WTC11 (cell line): ENCODE results near the gene P2RY6. TPM values are rescaled to one million over a fixed set of nuclear protein-coding genes. Genes with fewer than 3 reads are reported as not detected.

Source experiments
- ATAC-seq: fragments of 200-7000 bp; cut with Tn5 transposase; 2 replicates; pipeline ENCODE4 v1.10.0; 2021; ENCODE audit warnings: mild to moderate bottlenecking, moderate library complexity
- CTCF ChIA-PET: fragments of 300-600 bp; sonication (Branson Sonifier 250); formaldehyde crosslinking; loops from one replicate; lab custom pipeline; 2021; ENCODE audit warnings: antibody characterized with exemption; lab: Charles Lee
- POLR2A ChIA-PET: fragments of 350-600 bp; sonication (Branson Sonifier 250); formaldehyde crosslinking; loops from one replicate; lab custom pipeline; 2021; ENCODE audit warnings: antibody characterized with exemption; lab: Charles Lee
- DNase-seq: peaks from one replicate; pipeline ENCODE4 v3.0.0; 2021; ENCODE audit warnings: low spot score
- H3K27ac Mint-ChIP-seq: 2 replicates; pipeline ENCODE4 v1.8.0; 2021; ENCODE audit warnings: mixed read lengths
- H3K27me3 Mint-ChIP-seq: 2 replicates; pipeline ENCODE4 v1.8.0; 2021; ENCODE audit warnings: low read depth, mild to moderate bottlenecking, moderate library complexity, mixed read lengths
- H3K36me3 Mint-ChIP-seq: 2 replicates; pipeline ENCODE4 v1.8.0; 2021; ENCODE audit warnings: mixed read lengths
- H3K4me1 Mint-ChIP-seq: 2 replicates; pipeline ENCODE4 v1.8.0; 2022; ENCODE audit warnings: mixed read lengths
- H3K4me3 Mint-ChIP-seq: 2 replicates; pipeline ENCODE4 v1.8.0; 2021; ENCODE audit warnings: mild to moderate bottlenecking, moderate library complexity, mixed read lengths
- H3K9me3 Mint-ChIP-seq: 2 replicates; pipeline ENCODE4 v1.8.0; 2021; ENCODE audit warnings: mixed read lengths
- ESRRA ChIP-seq: sonication (generic); formaldehyde crosslinking; IDR thresholded peaks from 2 replicates; pipeline ENCODE4 v1.8.1; 2022; ENCODE audit warnings: mild to moderate bottlenecking, missing genetic modification reagents, borderline replicate concordance
- GRHL2 ChIP-seq: fragments of 250-450 bp; sonication (Bioruptor Pico); IDR thresholded peaks from 2 replicates; pipeline ENCODE4 v1.8.0; 2022; ENCODE audit warnings: mild to moderate bottlenecking, moderate library complexity; ENCODE audit not compliant: insufficient replicate concordance, severe bottlenecking
- JAZF1 ChIP-seq: fragments of 250-450 bp; sonication (Bioruptor Pico); IDR thresholded peaks from 2 replicates; pipeline ENCODE4 v1.9.0; 2021; ENCODE audit warnings: moderate library complexity, mild to moderate bottlenecking, inconsistent platforms
- JUN ChIP-seq: sonication (generic); formaldehyde crosslinking; IDR thresholded peaks from 2 replicates; pipeline ENCODE4 v1.8.0; 2023; ENCODE audit warnings: mild to moderate bottlenecking, missing genetic modification reagents
- MXD4 ChIP-seq: fragments of 250-450 bp; sonication (Bioruptor Pico); IDR thresholded peaks from 2 replicates; pipeline ENCODE4 v1.8.0; 2021; ENCODE audit warnings: mild to moderate bottlenecking, moderate library complexity, borderline replicate concordance
- NFE2L1 ChIP-seq: sonication (generic); formaldehyde crosslinking; IDR thresholded peaks from 2 replicates; pipeline ENCODE4 v1.8.1; 2023; ENCODE audit warnings: missing genetic modification reagents
- NFYB ChIP-seq: sonication (generic); formaldehyde crosslinking; conservative IDR thresholded peaks from 2 replicates; pipeline ENCODE4 v1.8.0; 2022; ENCODE audit warnings: low read depth, missing genetic modification reagents
- NR3C1 ChIP-seq: sonication (generic); formaldehyde crosslinking; conservative IDR thresholded peaks from 2 replicates; pipeline ENCODE4 v1.8.1; 2023; ENCODE audit warnings: low read depth, mild to moderate bottlenecking, missing genetic modification reagents
- PRRX2 ChIP-seq: fragments of 250-450 bp; sonication (Bioruptor Pico); IDR thresholded peaks from 2 replicates; pipeline ENCODE4 v1.8.0; 2021; ENCODE audit warnings: mild to moderate bottlenecking
- RELA ChIP-seq: sonication (generic); formaldehyde crosslinking; IDR thresholded peaks from 2 replicates; pipeline ENCODE4 v1.8.1; 2022; ENCODE audit warnings: missing genetic modification reagents, mild to moderate bottlenecking, borderline replicate concordance
- SMAD4 ChIP-seq: sonication (generic); formaldehyde crosslinking; IDR thresholded peaks from 2 replicates; pipeline ENCODE4 v1.8.0; 2022; ENCODE audit warnings: mild to moderate bottlenecking, missing genetic modification reagents
- TCF7 ChIP-seq: sonication (generic); formaldehyde crosslinking; IDR thresholded peaks from 2 replicates; pipeline ENCODE4 v1.8.0; 2022; ENCODE audit warnings: mild to moderate bottlenecking, low read depth, missing genetic modification reagents, moderate library complexity
- TEAD1 ChIP-seq: sonication (generic); formaldehyde crosslinking; IDR thresholded peaks from 2 replicates; pipeline ENCODE4 v1.8.0; 2022; ENCODE audit warnings: mild to moderate bottlenecking, missing genetic modification reagents
- ZNF396 ChIP-seq: fragments of 250-450 bp; sonication (Bioruptor Pico); IDR thresholded peaks from 2 replicates; pipeline ENCODE4 v1.8.0; 2021; ENCODE audit warnings: mild to moderate bottlenecking, moderate library complexity, borderline replicate concordance
- ZNF423 ChIP-seq: fragments of 250-450 bp; sonication (Bioruptor Pico); IDR thresholded peaks from 2 replicates; pipeline ENCODE4 v2.1.2; 2022; ENCODE audit warnings: mild to moderate bottlenecking, moderate library complexity
- total RNA-seq: library from RNA; stranded (reverse); gene quantifications from 3 replicates; pipeline ENCODE4 v1.2.3, GENCODE V29; 2021
- TF ChIP-seq, protein P1 (sequence below): sonication (generic); formaldehyde crosslinking; IDR thresholded peaks from 2 replicates; pipeline ENCODE4 v1.8.1; 2023; ENCODE audit warnings: mild to moderate bottlenecking, missing genetic modification reagents
- TF ChIP-seq, protein P2 (sequence below): fragments of 250-450 bp; sonication (Bioruptor Pico); IDR thresholded peaks from 2 replicates; pipeline ENCODE4 v1.9.0; 2021; ENCODE audit warnings: moderate library complexity, mild to moderate bottlenecking, inconsistent platforms, borderline replicate concordance
- TF ChIP-seq, protein P3 (sequence below): fragments of 250-450 bp; sonication (Bioruptor Pico); IDR thresholded peaks from 2 replicates; pipeline ENCODE4 v1.9.0; 2021; ENCODE audit warnings: mild to moderate bottlenecking
- TF ChIP-seq, protein P4 (sequence below): sonication (generic); formaldehyde crosslinking; IDR thresholded peaks from 2 replicates; pipeline ENCODE4 v1.8.0; 2022; ENCODE audit warnings: mild to moderate bottlenecking, missing genetic modification reagents
- TF ChIP-seq, protein P5 (sequence below): fragments of 200-600 bp; IDR thresholded peaks from 2 replicates; pipeline ENCODE4 v1.8.0; 2022; ENCODE audit warnings: antibody characterized with exemption

Gene P2RY6
- total RNA-seq, 1 experiment from 2014 or later, result not detected

DNA sequence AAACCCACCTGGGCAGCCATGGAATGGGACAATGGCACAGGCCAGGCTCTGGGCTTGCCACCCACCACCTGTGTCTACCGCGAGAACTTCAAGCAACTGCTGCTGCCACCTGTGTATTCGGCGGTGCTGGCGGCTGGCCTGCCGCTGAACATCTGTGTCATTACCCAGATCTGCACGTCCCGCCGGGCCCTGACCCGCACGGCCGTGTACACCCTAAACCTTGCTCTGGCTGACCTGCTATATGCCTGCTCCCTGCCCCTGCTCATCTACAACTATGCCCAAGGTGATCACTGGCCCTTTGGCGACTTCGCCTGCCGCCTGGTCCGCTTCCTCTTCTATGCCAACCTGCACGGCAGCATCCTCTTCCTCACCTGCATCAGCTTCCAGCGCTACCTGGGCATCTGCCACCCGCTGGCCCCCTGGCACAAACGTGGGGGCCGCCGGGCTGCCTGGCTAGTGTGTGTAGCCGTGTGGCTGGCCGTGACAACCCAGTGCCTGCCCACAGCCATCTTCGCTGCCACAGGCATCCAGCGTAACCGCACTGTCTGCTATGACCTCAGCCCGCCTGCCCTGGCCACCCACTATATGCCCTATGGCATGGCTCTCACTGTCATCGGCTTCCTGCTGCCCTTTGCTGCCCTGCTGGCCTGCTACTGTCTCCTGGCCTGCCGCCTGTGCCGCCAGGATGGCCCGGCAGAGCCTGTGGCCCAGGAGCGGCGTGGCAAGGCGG lies 24.5 kb downstream of the P2RY6 start:
- Mint-ChIP-seq H3K9me3 (no peaks in the 10 kb centered on the region), H3K36me3 (no peaks in the 10 kb centered on the region), H3K4me1 (peaks cover 16% of the 10 kb centered on the region), H3K27ac (no peak overlapping the region), H3K27me3 (peaks cover 13% of the 10 kb centered on the region), H3K4me3 (no peak overlapping the region)
- TF ChIP-seq MXD4 (CRISPR knock-in tag) (no peak), PRRX2 (no peak), SMAD4 (CRISPR knock-in tag) (no peak), TEAD1 (CRISPR knock-in tag) (no peak), JUN (CRISPR knock-in tag) (no peak), NFE2L1 (CRISPR knock-in tag) (no peak)
- TF ChIP-seq, protein P1, sequence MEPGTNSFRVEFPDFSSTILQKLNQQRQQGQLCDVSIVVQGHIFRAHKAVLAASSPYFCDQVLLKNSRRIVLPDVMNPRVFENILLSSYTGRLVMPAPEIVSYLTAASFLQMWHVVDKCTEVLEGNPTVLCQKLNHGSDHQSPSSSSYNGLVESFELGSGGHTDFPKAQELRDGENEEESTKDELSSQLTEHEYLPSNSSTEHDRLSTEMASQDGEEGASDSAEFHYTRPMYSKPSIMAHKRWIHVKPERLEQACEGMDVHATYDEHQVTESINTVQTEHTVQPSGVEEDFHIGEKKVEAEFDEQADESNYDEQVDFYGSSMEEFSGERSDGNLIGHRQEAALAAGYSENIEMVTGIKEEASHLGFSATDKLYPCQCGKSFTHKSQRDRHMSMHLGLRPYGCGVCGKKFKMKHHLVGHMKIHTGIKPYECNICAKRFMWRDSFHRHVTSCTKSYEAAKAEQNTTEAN, result no peak
- TF ChIP-seq, protein P2, sequence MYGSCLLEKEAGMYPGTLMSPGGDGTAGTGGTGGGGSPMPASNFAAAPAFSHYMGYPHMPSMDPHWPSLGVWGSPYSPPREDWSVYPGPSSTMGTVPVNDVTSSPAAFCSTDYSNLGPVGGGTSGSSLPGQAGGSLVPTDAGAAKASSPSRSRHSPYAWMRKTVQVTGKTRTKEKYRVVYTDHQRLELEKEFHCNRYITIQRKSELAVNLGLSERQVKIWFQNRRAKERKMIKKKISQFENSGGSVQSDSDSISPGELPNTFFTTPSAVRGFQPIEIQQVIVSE (CRISPR knock-in tag), result no peak
- TF ChIP-seq, protein P3, sequence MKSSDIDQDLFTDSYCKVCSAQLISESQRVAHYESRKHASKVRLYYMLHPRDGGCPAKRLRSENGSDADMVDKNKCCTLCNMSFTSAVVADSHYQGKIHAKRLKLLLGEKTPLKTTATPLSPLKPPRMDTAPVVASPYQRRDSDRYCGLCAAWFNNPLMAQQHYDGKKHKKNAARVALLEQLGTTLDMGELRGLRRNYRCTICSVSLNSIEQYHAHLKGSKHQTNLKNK (CRISPR knock-in tag), result no peak
- POLR2A ChIA-PET, result no interaction called here
- DNase-seq (no peak), ATAC-seq (no peak)
- CTCF ChIA-PET, result interaction anchor here (1.0 to 6.8 kb wide), 12 partner anchors 8 to 97 kb away, joined by 3 to 88 read pairs (median 6); no protein-coding TSS in a partner anchor

DNA sequence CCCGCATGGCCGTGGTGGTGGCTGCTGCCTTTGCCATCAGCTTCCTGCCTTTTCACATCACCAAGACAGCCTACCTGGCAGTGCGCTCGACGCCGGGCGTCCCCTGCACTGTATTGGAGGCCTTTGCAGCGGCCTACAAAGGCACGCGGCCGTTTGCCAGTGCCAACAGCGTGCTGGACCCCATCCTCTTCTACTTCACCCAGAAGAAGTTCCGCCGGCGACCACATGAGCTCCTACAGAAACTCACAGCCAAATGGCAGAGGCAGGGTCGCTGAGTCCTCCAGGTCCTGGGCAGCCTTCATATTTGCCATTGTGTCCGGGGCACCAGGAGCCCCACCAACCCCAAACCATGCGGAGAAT lies 25.1 kb downstream of the P2RY6 start:
- TF ChIP-seq RELA (CRISPR knock-in tag) (no peak), GRHL2 (CRISPR knock-in tag) (no peak), ZNF423 (CRISPR knock-in tag) (no peak), ESRRA (CRISPR knock-in tag) (no peak), NFYB (CRISPR knock-in tag) (no peak), JAZF1 (CRISPR knock-in tag) (no peak), NR3C1 (CRISPR knock-in tag) (no peak), ZNF396 (CRISPR knock-in tag) (no peak)
- TF ChIP-seq, protein P4, sequence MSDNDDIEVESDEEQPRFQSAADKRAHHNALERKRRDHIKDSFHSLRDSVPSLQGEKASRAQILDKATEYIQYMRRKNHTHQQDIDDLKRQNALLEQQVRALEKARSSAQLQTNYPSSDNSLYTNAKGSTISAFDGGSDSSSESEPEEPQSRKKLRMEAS, result no peak
- TF ChIP-seq, protein P5, sequence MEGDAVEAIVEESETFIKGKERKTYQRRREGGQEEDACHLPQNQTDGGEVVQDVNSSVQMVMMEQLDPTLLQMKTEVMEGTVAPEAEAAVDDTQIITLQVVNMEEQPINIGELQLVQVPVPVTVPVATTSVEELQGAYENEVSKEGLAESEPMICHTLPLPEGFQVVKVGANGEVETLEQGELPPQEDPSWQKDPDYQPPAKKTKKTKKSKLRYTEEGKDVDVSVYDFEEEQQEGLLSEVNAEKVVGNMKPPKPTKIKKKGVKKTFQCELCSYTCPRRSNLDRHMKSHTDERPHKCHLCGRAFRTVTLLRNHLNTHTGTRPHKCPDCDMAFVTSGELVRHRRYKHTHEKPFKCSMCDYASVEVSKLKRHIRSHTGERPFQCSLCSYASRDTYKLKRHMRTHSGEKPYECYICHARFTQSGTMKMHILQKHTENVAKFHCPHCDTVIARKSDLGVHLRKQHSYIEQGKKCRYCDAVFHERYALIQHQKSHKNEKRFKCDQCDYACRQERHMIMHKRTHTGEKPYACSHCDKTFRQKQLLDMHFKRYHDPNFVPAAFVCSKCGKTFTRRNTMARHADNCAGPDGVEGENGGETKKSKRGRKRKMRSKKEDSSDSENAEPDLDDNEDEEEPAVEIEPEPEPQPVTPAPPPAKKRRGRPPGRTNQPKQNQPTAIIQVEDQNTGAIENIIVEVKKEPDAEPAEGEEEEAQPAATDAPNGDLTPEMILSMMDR, result no peak
- ChIA-PET CTCF (interaction anchor here (0.6 to 6.8 kb wide), 17 partner anchors 8 to 500 kb away, joined by 3 to 88 read pairs (median 6); no protein-coding TSS in a partner anchor), POLR2A (no interaction called here)
- no peak overlapping the region for H3K27ac Mint-ChIP-seq
- ATAC-seq, result no peak
- H3K4me1 Mint-ChIP-seq, result peaks cover 13% of the 10 kb centered on the region
- no peaks in the 10 kb centered on the region for H3K9me3 Mint-ChIP-seq
- peaks cover 9% of the 10 kb centered on the region for H3K27me3 Mint-ChIP-seq
- DNase-seq, result no peak
- H3K36me3 Mint-ChIP-seq, result no peaks in the 10 kb centered on the region
- no peak overlapping the region for H3K4me3 Mint-ChIP-seq

DNA sequence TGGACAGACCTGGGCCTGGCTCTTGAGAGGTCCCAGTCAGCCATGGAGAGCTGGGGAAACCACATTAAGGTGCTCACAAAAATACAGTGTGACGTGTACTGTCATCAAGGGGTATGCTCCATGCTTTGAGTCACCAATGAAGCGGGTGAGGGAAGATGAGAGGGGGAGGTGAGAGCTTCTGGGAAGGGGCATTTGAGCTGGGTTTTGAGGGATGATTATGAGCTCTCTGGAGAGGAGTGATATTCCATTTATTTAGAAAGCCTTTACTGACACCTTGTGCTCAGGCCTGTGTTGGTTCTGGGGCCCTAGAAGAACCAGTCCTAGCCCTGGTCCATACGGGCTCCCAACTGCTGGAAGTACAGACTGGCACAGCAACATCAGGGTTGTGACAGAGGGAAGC lies 25.6 kb downstream of the P2RY6 start:
- ChIA-PET CTCF (interaction anchor here (0.6 to 6.8 kb wide), 21 partner anchors 9 to 500 kb away, joined by 3 to 88 read pairs (median 4); no protein-coding TSS in a partner anchor), POLR2A (no interaction called here)
- Mint-ChIP-seq H3K27ac (no peak overlapping the region), H3K9me3 (no peaks in the 10 kb centered on the region), H3K27me3 (peaks cover 8% of the 10 kb centered on the region), H3K36me3 (no peaks in the 10 kb centered on the region), H3K4me3 (no peak overlapping the region), H3K4me1 (peaks cover 12% of the 10 kb centered on the region)
- DNase-seq, result no peak
- no peak for ATAC-seq
- TF ChIP-seq GRHL2 (CRISPR knock-in tag), result no peak
- TF ChIP-seq TCF7 (CRISPR knock-in tag), result no peak
